GM19438 (cell line): Measurements from ENCODE around the gene PHF21B.

Source experiments
- ATAC-seq: cut with Tn5 transposase; IDR thresholded peaks from one replicate; pipeline ENCODE4 v1.9.1; 2021; ENCODE audit warnings: low read depth; ENCODE audit not compliant: unreplicated experiment

The PHF21B gene

GRCh38 chr22:44994399-44995104 is 15.3 kb downstream of the PHF21B start:
- no peak for ATAC-seq

- no peak for ATAC-seq
Measured at GRCh38 chr22:44992166-44992565, 17.6 kb downstream of the PHF21B start.

GRCh38 chr22:44991218-44991617 is 18.6 kb downstream of the PHF21B start:
- no peak for ATAC-seq

- ATAC-seq = no peak
Measured at GRCh38 chr22:44990810-44991209, 19.0 kb downstream of the PHF21B start.

GRCh38 chr22:44990328-44990727 is 19.5 kb downstream of the PHF21B start:
- no peak for ATAC-seq

GRCh38 chr22:44988671-44989070 is 21.1 kb downstream of the PHF21B start:
- no peak for ATAC-seq

- ATAC-seq = no peak
Measured at GRCh38 chr22:44986926-44987325, 22.9 kb downstream of the PHF21B start.

GRCh38 chr22:44985906-44986527 is 23.8 kb downstream of the PHF21B start:
- no peak for ATAC-seq

GRCh38 chr22:44983878-44984482 is 25.8 kb downstream of the PHF21B start:
- ATAC-seq = no peak

- no peak for ATAC-seq
Measured at GRCh38 chr22:44982445-44982844, 27.4 kb downstream of the PHF21B start.

GRCh38 chr22:44981857-44982256 is 27.9 kb downstream of the PHF21B start:
- ATAC-seq = no peak

- ATAC-seq = no peak
Measured at GRCh38 chr22:44979154-44979553, 30.7 kb downstream of the PHF21B start.

- no peak for ATAC-seq
Measured at GRCh38 chr22:44975427-44976262, 34.2 kb downstream of the PHF21B start.

GRCh38 chr22:44974454-44974853 is 35.4 kb downstream of the PHF21B start:
- ATAC-seq = no peak

- no peak for ATAC-seq
Measured at GRCh38 chr22:44973829-44974228, 36.0 kb downstream of the PHF21B start.

- ATAC-seq = no peak
Measured at GRCh38 chr22:44972363-44973083, 37.3 kb downstream of the PHF21B start.

GRCh38 chr22:44971651-44972362 is 38.0 kb downstream of the PHF21B start:
- no peak for ATAC-seq

- ATAC-seq = no peak
Measured at GRCh38 chr22:44970291-44970690, 39.5 kb downstream of the PHF21B start.

GRCh38 chr22:44969817-44970216 is 40.0 kb downstream of the PHF21B start:
- ATAC-seq = no peak

- ATAC-seq = no peak
Measured at GRCh38 chr22:44968736-44969135, 41.1 kb downstream of the PHF21B start.
